Testis (tissue), 3 donors: ENCODE data around the gene ABL2. TPM values are rescaled to one million over a fixed set of nuclear protein-coding genes. Genes with fewer than 3 reads are reported as not detected.

Experiments
- DNase-seq: peaks from one replicate; pipeline ENCODE4 v3.0.0-alpha.2; 2019
- H3K27ac ChIP-seq, 2 donors: fragments of 200-600 bp; sonication (generic); one replicate each; pipeline ENCODE4 v1.5.1; 2019
- H3K27me3 ChIP-seq: fragments of 200-600 bp; sonication (generic); one replicate; pipeline ENCODE4 v1.5.1; 2019
- H3K36me3 ChIP-seq: fragments of 200-600 bp; sonication (generic); one replicate; pipeline ENCODE4 v1.5.1; 2017; ENCODE audit warnings: low read depth; ENCODE audit errors: missing control alignments
- H3K4me1 ChIP-seq: fragments of 200-600 bp; sonication (generic); one replicate; pipeline ENCODE4 v1.5.1; 2019
- H3K4me3 ChIP-seq, 2 donors: fragments of 200-600 bp; sonication (generic); one replicate each; pipeline ENCODE4 v1.5.1; 2017 to 2019
- H3K9me3 ChIP-seq: fragments of 200-600 bp; sonication (generic); one replicate; pipeline ENCODE4 v1.5.1; 2017
- POLR2A ChIP-seq: fragments of 450-650 bp; IDR thresholded peaks from one replicate; pipeline ENCODE4 v1.6.1; 2017; ENCODE audit warnings: antibody characterized with exemption, mild to moderate bottlenecking, moderate library complexity
- WGBS, 2 donors: methylation state at CpG; one replicate each; pipeline ENCODE4 v1.1.5; 2018; 5-methylcytosine and 5-hydroxymethylcytosine counted together
- intact Hi-C: fragments of 100-400 bp; cut with DNase I; formaldehyde crosslinking; loops from one replicate; pipeline ENCODE4 v1.15.1; 2023; ENCODE audit warnings: low total_unique reads
- polyA plus RNA-seq: library from polyadenylated mRNA; stranded (reverse); fragments of 350-450 nt; fragmentation: Illumina TruSeq; extraction: RNeasy Lipid Tissue Mini Kit (QIAGEN cat#74804); gene quantifications from one replicate; pipeline ENCODE4 v1.2.3, GENCODE V29; 2014; ENCODE audit warnings: low read depth, low replicate concordance; ENCODE audit not compliant: insufficient read depth
- small RNA-seq, 2 donors: library from RNA; depleted of rRNA; stranded (forward); fragments of <200 nt; gene quantifications; one replicate each; pipeline ENCODE3, GENCODE V24; 2016
- total RNA-seq, 2 donors: library from RNA; depleted of rRNA; stranded (reverse); fragments of >200 nt; gene quantifications; one replicate each; pipeline ENCODE4 v1.2.3, GENCODE V29; 2016
- TF ChIP-seq, protein P1 (sequence below), 3 experiments: fragments of 450-650 bp in 2 of 3; fragments of 200-600 bp in 1 of 3; sonication (generic) in 1 of 3; IDR thresholded peaks; one replicate each; pipeline ENCODE4 v1.5.1; 2016 to 2019; ENCODE audit warnings: antibody characterized with exemption in 3 of 3, mild to moderate bottlenecking in 2 of 3, moderate library complexity in 1 of 3

Gene ABL2
- total and polyA plus RNA-seq, 3 donors from 2014 or later = 12.4 to 22.9 (median 21.9) TPM

DNA sequence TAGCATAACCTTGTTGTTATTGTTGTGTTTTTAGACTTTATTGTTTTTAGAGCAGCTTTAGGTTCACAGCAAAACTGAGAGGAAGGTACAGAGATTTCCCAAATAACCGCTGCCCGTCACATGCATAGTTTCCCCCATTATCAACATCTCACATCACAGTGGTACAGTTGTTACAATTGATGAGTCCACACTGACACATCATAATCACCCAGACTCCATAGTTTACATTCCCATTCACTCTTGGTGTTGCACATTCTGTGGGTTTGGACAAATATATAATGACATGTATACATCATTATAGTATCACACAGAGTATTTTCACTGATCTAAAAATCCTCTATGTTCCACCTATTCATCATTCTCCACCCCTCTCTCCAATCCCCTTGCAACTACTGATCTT, 173.5 kb downstream of the ABL2 start:
- H3K36me3 ChIP-seq = no peaks in the 10 kb centered on the region
- TF ChIP-seq, protein P1, sequence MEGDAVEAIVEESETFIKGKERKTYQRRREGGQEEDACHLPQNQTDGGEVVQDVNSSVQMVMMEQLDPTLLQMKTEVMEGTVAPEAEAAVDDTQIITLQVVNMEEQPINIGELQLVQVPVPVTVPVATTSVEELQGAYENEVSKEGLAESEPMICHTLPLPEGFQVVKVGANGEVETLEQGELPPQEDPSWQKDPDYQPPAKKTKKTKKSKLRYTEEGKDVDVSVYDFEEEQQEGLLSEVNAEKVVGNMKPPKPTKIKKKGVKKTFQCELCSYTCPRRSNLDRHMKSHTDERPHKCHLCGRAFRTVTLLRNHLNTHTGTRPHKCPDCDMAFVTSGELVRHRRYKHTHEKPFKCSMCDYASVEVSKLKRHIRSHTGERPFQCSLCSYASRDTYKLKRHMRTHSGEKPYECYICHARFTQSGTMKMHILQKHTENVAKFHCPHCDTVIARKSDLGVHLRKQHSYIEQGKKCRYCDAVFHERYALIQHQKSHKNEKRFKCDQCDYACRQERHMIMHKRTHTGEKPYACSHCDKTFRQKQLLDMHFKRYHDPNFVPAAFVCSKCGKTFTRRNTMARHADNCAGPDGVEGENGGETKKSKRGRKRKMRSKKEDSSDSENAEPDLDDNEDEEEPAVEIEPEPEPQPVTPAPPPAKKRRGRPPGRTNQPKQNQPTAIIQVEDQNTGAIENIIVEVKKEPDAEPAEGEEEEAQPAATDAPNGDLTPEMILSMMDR (IDR thresholded peaks at IDR 0.05) = no peak
- no peak for TF ChIP-seq POLR2A
- no peak for DNase-seq
- intact Hi-C loops = no loop called here
- WGBS, 2 donors = 93 to 98% methylated on average over 2 of the region's 2 CpGs
- H3K4me3 ChIP-seq = no peak overlapping the region
- H3K4me1 ChIP-seq = peaks cover 6% of the 10 kb centered on the region
- no peaks in the 10 kb centered on the region for H3K9me3 ChIP-seq
- H3K27me3 ChIP-seq = no peaks in the 10 kb centered on the region
- no peak overlapping the region for H3K27ac ChIP-seq

DNA sequence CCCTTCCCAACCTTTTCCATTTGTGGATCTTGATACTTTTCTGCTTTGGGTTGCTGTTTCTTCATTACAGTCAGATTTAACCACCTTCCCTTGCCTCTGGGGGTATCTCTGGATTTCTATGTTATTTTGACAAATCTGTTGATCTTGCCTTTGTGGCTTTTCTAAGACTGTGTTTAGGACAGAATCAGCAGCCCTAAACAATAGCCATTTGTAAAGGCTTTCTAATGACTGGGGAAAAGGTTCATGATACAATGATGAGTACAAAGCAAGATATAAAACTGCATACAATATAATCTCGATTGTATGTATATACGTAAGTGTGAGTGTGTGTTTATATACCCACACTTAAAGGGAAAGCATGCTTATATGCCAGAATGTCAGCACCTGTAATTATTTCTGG, 176.0 kb downstream of the ABL2 start:
- no peaks in the 10 kb centered on the region for H3K36me3 ChIP-seq
- no peaks in the 10 kb centered on the region for H3K27me3 ChIP-seq
- H3K27ac ChIP-seq = no peak overlapping the region
- H3K4me1 ChIP-seq = no peaks in the 10 kb centered on the region
- TF ChIP-seq POLR2A = no peak
- TF ChIP-seq, protein P1 (IDR thresholded peaks at IDR 0.05) = no peak
- intact Hi-C loops = no loop called here
- 80 to 82% methylated on average over 2 of the region's 2 CpGs for WGBS, 2 donors
- no peak for DNase-seq
- H3K9me3 ChIP-seq = no peaks in the 10 kb centered on the region
- H3K4me3 ChIP-seq = no peak overlapping the region

DNA sequence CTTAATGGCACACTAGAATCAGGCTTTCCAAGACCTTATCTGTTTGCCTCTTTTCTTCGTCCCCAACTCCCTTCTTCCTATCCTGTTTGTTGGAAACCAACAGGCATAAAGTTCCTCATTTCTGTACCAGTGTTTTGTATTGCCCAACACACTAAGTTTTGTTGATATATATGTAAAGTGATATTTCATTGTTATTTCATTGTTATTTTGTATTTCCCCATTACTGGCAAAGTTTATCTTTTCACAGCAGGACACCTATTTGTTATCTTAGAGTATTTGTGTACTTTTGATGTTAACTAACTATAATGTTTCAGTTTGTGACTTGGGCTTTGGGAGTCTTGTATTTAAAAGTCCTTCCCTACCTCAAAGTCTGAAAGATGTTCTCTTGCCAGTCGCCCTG, 176.7 kb downstream of the ABL2 start:
- TF ChIP-seq POLR2A = no peak
- TF ChIP-seq, protein P1 (IDR thresholded peaks at IDR 0.05) = no peak

More for the DNA sequence above, 176.7 kb downstream of the ABL2 start:
- Histone ChIP-seq H3K36me3 (no peaks in the 10 kb centered on the region), H3K4me1 (no peaks in the 10 kb centered on the region), H3K27me3 (no peaks in the 10 kb centered on the region), H3K4me3 (no peak overlapping the region), H3K27ac (no peak overlapping the region), H3K9me3 (no peaks in the 10 kb centered on the region)
- intact Hi-C loops = no loop called here
- 59 to 78% methylated on average over 2 of the region's 2 CpGs for WGBS, 2 donors
- no peak for DNase-seq

Small RNA genes lying within 50 kb of the gene (small RNA-seq; reads per million reads assigned to genes)
- gene AL512326.2 (0 reads per million in 2 donors), gene AL512326.3 (0 reads per million in 2 donors), gene EIF4A1P11 (0 reads per million in 2 donors), gene RF00272 (0 reads per million in 2 donors)

Other genes with a start within 250 kb of the ABL2 start
- gene FAM20B, start 203.8 kb downstream of the ABL2 start, total RNA-seq = 10 to 100 TPM; 16.8 to 20.1 TPM
- gene FAM20B, start 203.8 kb downstream of the ABL2 start, polyA plus RNA-seq = 22.3 TPM
- gene TOR3A, start 147.6 kb downstream of the ABL2 start, total RNA-seq = 10 to 100 TPM; 16.3 to 17.6 TPM
- 10.1 TPM for gene TOR3A, start 147.6 kb downstream of the ABL2 start, polyA plus RNA-seq
- gene SOAT1, start 64.1 kb upstream of the ABL2 start, total RNA-seq = 10 to 100 TPM; 24.1 to 25.5 TPM
- 22.5 TPM for gene SOAT1, start 64.1 kb upstream of the ABL2 start, polyA plus RNA-seq
- 10 to 100 TPM; 31.5 to 58.3 TPM for gene AXDND1, start 136.3 kb upstream of the ABL2 start, total RNA-seq
- 21.4 TPM for gene AXDND1, start 136.3 kb upstream of the ABL2 start, polyA plus RNA-seq